DOHH2 (cell line): ENCODE results near the gene LYRM4.

Experiments
- EZH2phosphoT487 ChIP-seq: fragments of 200-600 bp; sonication (generic); IDR thresholded peaks from 2 replicates; pipeline ENCODE4 v1.6.1; 2017; ENCODE audit warnings: borderline replicate concordance, mild to moderate bottlenecking, antibody characterized with exemption, low read length, moderate library complexity, mixed read lengths
- TF ChIP-seq, protein P1 (sequence below): fragments of 200-600 bp; sonication (generic); IDR thresholded peaks from one replicate; pipeline ENCODE4 v1.5.1; 2014; ENCODE audit warnings: antibody characterized with exemption, mild to moderate bottlenecking, low read depth, low read length; ENCODE audit not compliant: poor library complexity, severe bottlenecking

DNA sequence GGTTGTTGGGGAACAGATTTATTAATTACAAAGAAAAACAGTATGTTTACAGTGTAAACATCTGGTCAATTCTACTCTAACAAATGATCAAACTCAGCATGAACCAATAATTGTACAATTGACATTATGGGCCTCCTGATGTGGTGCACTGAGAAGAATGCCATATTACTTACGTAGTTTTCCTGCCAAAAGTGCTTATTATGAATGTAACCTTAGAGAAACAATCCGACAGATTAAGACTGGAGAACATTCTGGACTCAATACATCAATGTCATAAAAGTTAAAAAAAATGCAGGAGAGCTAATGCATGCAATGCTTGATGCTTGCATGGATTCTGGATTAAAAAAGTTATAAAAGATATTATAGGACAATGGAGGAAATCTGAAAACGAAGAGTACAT lies 69.0 kb downstream of the LYRM4 start:
- TF ChIP-seq, protein P1, sequence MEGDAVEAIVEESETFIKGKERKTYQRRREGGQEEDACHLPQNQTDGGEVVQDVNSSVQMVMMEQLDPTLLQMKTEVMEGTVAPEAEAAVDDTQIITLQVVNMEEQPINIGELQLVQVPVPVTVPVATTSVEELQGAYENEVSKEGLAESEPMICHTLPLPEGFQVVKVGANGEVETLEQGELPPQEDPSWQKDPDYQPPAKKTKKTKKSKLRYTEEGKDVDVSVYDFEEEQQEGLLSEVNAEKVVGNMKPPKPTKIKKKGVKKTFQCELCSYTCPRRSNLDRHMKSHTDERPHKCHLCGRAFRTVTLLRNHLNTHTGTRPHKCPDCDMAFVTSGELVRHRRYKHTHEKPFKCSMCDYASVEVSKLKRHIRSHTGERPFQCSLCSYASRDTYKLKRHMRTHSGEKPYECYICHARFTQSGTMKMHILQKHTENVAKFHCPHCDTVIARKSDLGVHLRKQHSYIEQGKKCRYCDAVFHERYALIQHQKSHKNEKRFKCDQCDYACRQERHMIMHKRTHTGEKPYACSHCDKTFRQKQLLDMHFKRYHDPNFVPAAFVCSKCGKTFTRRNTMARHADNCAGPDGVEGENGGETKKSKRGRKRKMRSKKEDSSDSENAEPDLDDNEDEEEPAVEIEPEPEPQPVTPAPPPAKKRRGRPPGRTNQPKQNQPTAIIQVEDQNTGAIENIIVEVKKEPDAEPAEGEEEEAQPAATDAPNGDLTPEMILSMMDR = no peak
- TF ChIP-seq EZH2phosphoT487 = no peak
